Fibroblast of lung (primary cell): ENCODE results near the gene BAIAP3. TPM values are rescaled to one million over a fixed set of nuclear protein-coding genes. Genes with fewer than 3 reads are reported as not detected.

Source experiments
- DNase-seq, 2 donors: peaks; one replicate each; pipeline versions ENCODE4 v3.0.0 to v3.0.0-alpha.2; 2010; ENCODE audit warnings: low read depth in 2 of 2
- H2AFZ ChIP-seq: 2 replicates; pipeline ENCODE4 v1.5.1; 2012; ENCODE audit warnings: low read length, control low read depth, inconsistent platforms
- H3K27ac ChIP-seq: 2 replicates; pipeline ENCODE4 v1.5.1; 2011; ENCODE audit warnings: low read length, control low read depth; ENCODE audit not compliant: insufficient read depth
- H3K27me3 ChIP-seq: 2 replicates; pipeline ENCODE4 v1.5.1; 2011; ENCODE audit warnings: mild to moderate bottlenecking, low read length; ENCODE audit not compliant: control insufficient read depth, insufficient read depth
- H3K36me3 ChIP-seq: 2 replicates; pipeline ENCODE4 v1.5.1; 2011; ENCODE audit warnings: low read length; ENCODE audit not compliant: control insufficient read depth, insufficient read depth
- H3K4me1 ChIP-seq: 2 replicates; pipeline ENCODE4 v1.5.1; 2011; ENCODE audit warnings: low read length; ENCODE audit not compliant: control insufficient read depth, insufficient read depth; ENCODE audit errors: extremely low read depth
- H3K4me2 ChIP-seq: 2 replicates; pipeline ENCODE4 v1.5.1; 2011; ENCODE audit warnings: low read length, control low read depth; ENCODE audit not compliant: insufficient read depth; ENCODE audit errors: extremely low read depth
- H3K4me3 ChIP-seq, 4 experiments: fragments of 200-600 bp in 1 of 4; sonication (generic) in 1 of 4; replicated peaks in 1 of 4; 2 replicates each; pipeline ENCODE4 v1.5.1; 2011 to 2016; ENCODE audit warnings: low read length in 4 of 4, low read depth in 3 of 4, mild to moderate bottlenecking in 3 of 4, control low read depth in 2 of 4, inconsistent platforms in 1 of 4, mixed read lengths in 1 of 4; ENCODE audit not compliant: insufficient read depth in 1 of 4; ENCODE audit errors: control extremely low read depth in 1 of 4
- H3K79me2 ChIP-seq: 2 replicates; pipeline ENCODE4 v1.5.1; 2012; ENCODE audit warnings: mild to moderate bottlenecking, low read length, inconsistent platforms; ENCODE audit not compliant: control insufficient read depth, insufficient read depth
- H3K9ac ChIP-seq: 2 replicates; pipeline ENCODE4 v1.5.1; 2011; ENCODE audit warnings: mild to moderate bottlenecking, low read length, control low read depth; ENCODE audit not compliant: insufficient read depth
- H3K9me3 ChIP-seq: 2 replicates; pipeline ENCODE4 v1.5.1; 2012; ENCODE audit warnings: low read depth, low read length; ENCODE audit not compliant: control insufficient read depth, insufficient read depth
- H4K20me1 ChIP-seq: 2 replicates; pipeline ENCODE4 v1.5.1; 2011; ENCODE audit warnings: low read length; ENCODE audit not compliant: control insufficient read depth, insufficient read depth; ENCODE audit errors: extremely low read depth
- CTCF ChIP-seq, 2 donors: IDR thresholded peaks in 1 of 2; conservative IDR thresholded peaks in 1 of 2; 1 replicate in 1 of 2; 2 replicates in 1 of 2; pipeline ENCODE4 v1.5.1; 2011 to 2012; ENCODE audit warnings: low read length in 2 of 2, control low read depth in 1 of 2, inconsistent platforms in 1 of 2, low read depth in 1 of 2, mild to moderate bottlenecking in 1 of 2
- EZH2 ChIP-seq: IDR thresholded peaks from 2 replicates; pipeline ENCODE4 v1.5.1; 2012; ENCODE audit warnings: low read length, control low read depth, mild to moderate bottlenecking; ENCODE audit errors: missing control alignments
- polyA plus RNA-seq, 2 donors: library from polyadenylated mRNA; depleted of rRNA in 1 of 2; stranded (reverse) in 1 of 2; unstranded in 1 of 2; fragments of >200 nt; gene quantifications; 2 replicates each; pipeline ENCODE4 v1.2.1, GENCODE V29; 2011 to 2012; ENCODE audit warnings: missing spikeins in 1 of 2
- total RNA-seq: library from RNA; depleted of rRNA; stranded (reverse); fragments of >200 nt; gene quantifications from 2 replicates; pipeline ENCODE4 v1.2.1, GENCODE V29; 2014

The BAIAP3 gene
- total and polyA plus RNA-seq, 2 donors (not counting 1 experiment from before 2014, with no cell fraction given): 0.22 to 0.83 TPM

- H3K9me3 ChIP-seq: no peaks in the 10 kb centered on the region
- no peak overlapping the region for H3K4me3 ChIP-seq
- no peak overlapping the region for H3K4me2 ChIP-seq
- TF ChIP-seq CTCF (conservative IDR thresholded peaks at IDR 0.05 in 1 of 2, IDR thresholded peaks at IDR 0.05 in 1 of 2; ENCODE audit: low read depth in 1 of 2, low read length in 2 of 2) (no peak), EZH2 (no peak)
- H3K9ac ChIP-seq: no peak overlapping the region
- DNase-seq: no peak
- H3K79me2 ChIP-seq: no peaks in the 10 kb centered on the region
- no peak overlapping the region for H3K27ac ChIP-seq
- H3K4me1 ChIP-seq: no peaks in the 10 kb centered on the region
- H3K36me3 ChIP-seq: peaks cover 15% of the 10 kb centered on the region
- H3K27me3 ChIP-seq: no peaks in the 10 kb centered on the region
- no peak overlapping the region for H2AFZ ChIP-seq
- no peaks in the 10 kb centered on the region for H4K20me1 ChIP-seq
Measured at GRCh38 chr16:1345087-1345486, 11.6 kb downstream of the BAIAP3 start.

- H4K20me1 ChIP-seq: no peaks in the 10 kb centered on the region
- TF ChIP-seq EZH2 (no peak), CTCF (conservative IDR thresholded peaks at IDR 0.05 in 1 of 2, IDR thresholded peaks at IDR 0.05 in 1 of 2; ENCODE audit: low read depth in 1 of 2, low read length in 2 of 2) (no peak)
- no peaks in the 10 kb centered on the region for H3K27me3 ChIP-seq
- no peak overlapping the region for H2AFZ ChIP-seq
- no peak overlapping the region for H3K4me2 ChIP-seq
- H3K27ac ChIP-seq: no peak overlapping the region
- peaks cover 7% of the 10 kb centered on the region for H3K79me2 ChIP-seq
- H3K36me3 ChIP-seq: peaks cover 15% of the 10 kb centered on the region
- H3K9me3 ChIP-seq: no peaks in the 10 kb centered on the region
- no peak for DNase-seq
- H3K9ac ChIP-seq: no peak overlapping the region
- no peak overlapping the region for H3K4me3 ChIP-seq
- H3K4me1 ChIP-seq: peaks cover 4% of the 10 kb centered on the region
Measured at GRCh38 chr16:1345651-1346421, 12.4 kb downstream of the BAIAP3 start.

- no peak for DNase-seq
- no peak overlapping the region for H3K4me3 ChIP-seq
- H3K79me2 ChIP-seq: peaks cover 15% of the 10 kb centered on the region
- H3K27me3 ChIP-seq: no peaks in the 10 kb centered on the region
- no peak overlapping the region for H2AFZ ChIP-seq
- peaks cover 15% of the 10 kb centered on the region for H3K36me3 ChIP-seq
- H3K27ac ChIP-seq: no peak overlapping the region
- no peaks in the 10 kb centered on the region for H4K20me1 ChIP-seq
- no peak overlapping the region for H3K9ac ChIP-seq
- peaks cover 5% of the 10 kb centered on the region for H3K4me1 ChIP-seq
- no peak overlapping the region for H3K4me2 ChIP-seq
- peak in 1 of 2 donors; percentile 4 for TF ChIP-seq CTCF (conservative IDR thresholded peaks at IDR 0.05 in 1 of 2, IDR thresholded peaks at IDR 0.05 in 1 of 2; ENCODE audit: low read depth in 1 of 2, low read length in 2 of 2)
- TF ChIP-seq EZH2: no peak
- no peaks in the 10 kb centered on the region for H3K9me3 ChIP-seq
Measured at GRCh38 chr16:1346422-1347285, 13.2 kb downstream of the BAIAP3 start.
